IPS-20b (cell line): ENCODE data around the gene EHD4.

Source experiments
- H3K27ac ChIP-seq: one replicate; pipeline ENCODE4 v1.5.1; 2013; ENCODE audit warnings: low read length
- H3K27me3 ChIP-seq: 2 replicates; pipeline ENCODE4 v1.6.1; 2013; ENCODE audit warnings: mild to moderate bottlenecking, low read length, inconsistent platforms; ENCODE audit not compliant: insufficient read depth
- H3K36me3 ChIP-seq: 2 replicates; pipeline ENCODE4 v1.6.1; 2013; ENCODE audit warnings: low read depth, mild to moderate bottlenecking, inconsistent platforms, low read length, moderate library complexity; ENCODE audit not compliant: insufficient read depth
- H3K4me1 ChIP-seq: 2 replicates; pipeline ENCODE4 v1.6.1; 2013; ENCODE audit warnings: mild to moderate bottlenecking, control low read depth, inconsistent platforms, low read length, moderate library complexity; ENCODE audit not compliant: insufficient read depth
- H3K4me3 ChIP-seq: 2 replicates; pipeline ENCODE4 v1.5.1; 2013; ENCODE audit warnings: mild to moderate bottlenecking, low read length, inconsistent platforms
- H3K9ac ChIP-seq: 2 replicates; pipeline ENCODE4 v1.6.1; 2013; ENCODE audit warnings: low read depth, mild to moderate bottlenecking, inconsistent platforms, low read length, moderate library complexity
- H3K9me3 ChIP-seq: 2 replicates; pipeline ENCODE4 v1.6.1; 2013; ENCODE audit warnings: mild to moderate bottlenecking, low read depth, low read length, inconsistent platforms; ENCODE audit not compliant: insufficient read depth

Gene EHD4

GRCh38 chr15:41937568-41937923, 34.8 kb downstream of the EHD4 start:
- Histone ChIP-seq H3K27me3 (no peaks in the 10 kb centered on the region), H3K36me3 (peaks cover 28% of the 10 kb centered on the region), H3K27ac (no peak overlapping the region), H3K9me3 (no peaks in the 10 kb centered on the region), H3K9ac (no peak overlapping the region), H3K4me1 (peaks cover 9% of the 10 kb centered on the region; the same call in 1 of the 2 replicates), H3K4me3 (no peak overlapping the region)

GRCh38 chr15:41936649-41937567, 35.4 kb downstream of the EHD4 start:
- peaks cover 9% of the 10 kb centered on the region; the same call in 1 of the 2 replicates for H3K4me1 ChIP-seq
- H3K9ac ChIP-seq, result no peak overlapping the region
- peaks cover 31% of the 10 kb centered on the region for H3K36me3 ChIP-seq
- H3K27ac ChIP-seq, result no peak overlapping the region
- H3K9me3 ChIP-seq, result no peaks in the 10 kb centered on the region
- H3K27me3 ChIP-seq, result no peaks in the 10 kb centered on the region
- no peak overlapping the region for H3K4me3 ChIP-seq

GRCh38 chr15:41936155-41936554, 36.2 kb downstream of the EHD4 start:
- Histone ChIP-seq H3K27me3 (no peaks in the 10 kb centered on the region), H3K4me3 (no peak overlapping the region), H3K9me3 (no peaks in the 10 kb centered on the region), H3K9ac (no peak overlapping the region), H3K4me1 (peaks cover 9% of the 10 kb centered on the region; the same call in 1 of the 2 replicates), H3K27ac (no peak overlapping the region), H3K36me3 (peaks cover 28% of the 10 kb centered on the region)

GRCh38 chr15:41935566-41936020, 36.8 kb downstream of the EHD4 start:
- Histone ChIP-seq H3K27ac (no peak overlapping the region), H3K9me3 (no peaks in the 10 kb centered on the region), H3K9ac (no peak overlapping the region), H3K4me1 (peaks cover 9% of the 10 kb centered on the region; the same call in 1 of the 2 replicates), H3K4me3 (no peak overlapping the region), H3K27me3 (no peaks in the 10 kb centered on the region), H3K36me3 (peaks cover 24% of the 10 kb centered on the region)

GRCh38 chr15:41934843-41935242, 37.5 kb downstream of the EHD4 start:
- Histone ChIP-seq H3K27me3 (no peaks in the 10 kb centered on the region), H3K27ac (no peak overlapping the region), H3K4me1 (peaks cover 9% of the 10 kb centered on the region; the same call in 1 of the 2 replicates), H3K9ac (no peak overlapping the region), H3K36me3 (peaks cover 16% of the 10 kb centered on the region), H3K9me3 (no peaks in the 10 kb centered on the region), H3K4me3 (no peak overlapping the region)

- H3K9ac ChIP-seq, result no peak overlapping the region
- peaks cover 9% of the 10 kb centered on the region; the same call in 1 of the 2 replicates for H3K4me1 ChIP-seq
- H3K4me3 ChIP-seq, result no peak overlapping the region
- H3K9me3 ChIP-seq, result no peaks in the 10 kb centered on the region
- peaks cover 14% of the 10 kb centered on the region; the same call in 1 of the 2 replicates for H3K36me3 ChIP-seq
- H3K27me3 ChIP-seq, result no peaks in the 10 kb centered on the region
- H3K27ac ChIP-seq, result no peak overlapping the region
Observed at GRCh38 chr15:41933771-41934170, 38.6 kb downstream of the EHD4 start.

- H3K27ac ChIP-seq, result no peak overlapping the region
Observed at GRCh38 chr15:41933326-41933725, 39.0 kb downstream of the EHD4 start.

GRCh38 chr15:41932511-41933289, 39.7 kb downstream of the EHD4 start:
- no peak overlapping the region for H3K9ac ChIP-seq
- H3K4me3 ChIP-seq, result no peak overlapping the region
- H3K27ac ChIP-seq, result no peak overlapping the region
- H3K9me3 ChIP-seq, result no peaks in the 10 kb centered on the region
- H3K36me3 ChIP-seq, result peaks cover 6% of the 10 kb centered on the region; the same call in 1 of the 2 replicates
- H3K4me1 ChIP-seq, result peaks cover 9% of the 10 kb centered on the region; the same call in 1 of the 2 replicates
- H3K27me3 ChIP-seq, result no peaks in the 10 kb centered on the region

More at GRCh38 chr15:41933326-41933725, 39.0 kb downstream of the EHD4 start:
- Histone ChIP-seq H3K4me3 (no peak overlapping the region), H3K9ac (no peak overlapping the region), H3K27me3 (no peaks in the 10 kb centered on the region), H3K9me3 (no peaks in the 10 kb centered on the region), H3K4me1 (peaks cover 9% of the 10 kb centered on the region; the same call in 1 of the 2 replicates), H3K36me3 (peaks cover 10% of the 10 kb centered on the region; the same call in 1 of the 2 replicates)

- H3K9me3 ChIP-seq, result no peaks in the 10 kb centered on the region
- no peak overlapping the region for H3K27ac ChIP-seq
- peaks cover 9% of the 10 kb centered on the region; the same call in 1 of the 2 replicates for H3K4me1 ChIP-seq
- peaks cover 6% of the 10 kb centered on the region; the same call in 1 of the 2 replicates for H3K36me3 ChIP-seq
- no peak overlapping the region for H3K9ac ChIP-seq
- no peaks in the 10 kb centered on the region for H3K27me3 ChIP-seq
- H3K4me3 ChIP-seq, result no peak overlapping the region
Observed at GRCh38 chr15:41932101-41932500, 40.3 kb downstream of the EHD4 start.

- Histone ChIP-seq H3K4me1 (peaks cover 12% of the 10 kb centered on the region; the same call in 1 of the 2 replicates), H3K4me3 (no peak overlapping the region), H3K27ac (no peak overlapping the region), H3K9me3 (no peaks in the 10 kb centered on the region), H3K9ac (no peak overlapping the region), H3K27me3 (no peaks in the 10 kb centered on the region), H3K36me3 (peaks cover 6% of the 10 kb centered on the region; the same call in 1 of the 2 replicates)
Observed at GRCh38 chr15:41930867-41931222, 41.5 kb downstream of the EHD4 start.

- peaks cover 12% of the 10 kb centered on the region; the same call in 1 of the 2 replicates for H3K4me1 ChIP-seq
- no peaks in the 10 kb centered on the region for H3K27me3 ChIP-seq
- no peak overlapping the region for H3K4me3 ChIP-seq
- no peak overlapping the region for H3K27ac ChIP-seq
- H3K9ac ChIP-seq, result no peak overlapping the region
- peaks cover 8% of the 10 kb centered on the region; the same call in 1 of the 2 replicates for H3K36me3 ChIP-seq
- H3K9me3 ChIP-seq, result no peaks in the 10 kb centered on the region
Observed at GRCh38 chr15:41930221-41930866, 42.0 kb downstream of the EHD4 start.
